ENCODE results near the gene PACSIN1. TPM values are rescaled to one million over a fixed set of nuclear protein-coding genes. Genes with fewer than 3 reads are reported as not detected.

PACSIN1 gene
- total RNA-seq, 2 experiments from 2014 or later = 19.3 to 88.4 TPM

DNA sequence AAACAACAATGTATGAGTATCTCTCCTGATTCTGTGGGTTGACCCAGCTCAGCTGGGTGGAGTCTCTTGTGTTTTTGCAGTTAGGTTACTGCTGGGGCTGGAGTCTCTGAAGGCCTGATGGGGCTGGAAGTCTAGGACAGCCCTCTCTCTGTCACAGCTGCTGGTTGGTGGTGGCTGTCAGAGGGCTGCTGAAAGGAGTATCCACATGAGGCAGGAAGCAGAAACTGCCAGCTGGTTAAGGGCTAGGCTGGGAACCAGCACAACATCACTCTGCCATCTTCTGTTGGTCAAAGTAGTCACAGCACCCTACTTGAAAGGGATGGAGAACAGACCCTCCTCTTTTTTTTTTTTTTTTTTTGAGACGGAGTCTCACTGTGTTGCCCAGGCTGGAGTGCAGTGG lies 10.0 kb upstream of the PACSIN1 start:
- Histone ChIP-seq H3K27ac (ENCODE audit: low read depth, low read length, poor library complexity, severe bottlenecking) (no peak overlapping the region), H3K4me3 (ENCODE audit: low read depth, low read length, poor library complexity, severe bottlenecking) (no peak overlapping the region), H3K4me1 (ENCODE audit: insufficient read depth, low read length, poor library complexity, severe bottlenecking) (peaks cover 5% of the 10 kb centered on the region), H3K9me2 (ENCODE audit: insufficient read depth, low read length) (no peaks in the 10 kb centered on the region), H4K20me1 (ENCODE audit: insufficient read depth, low read length) (no peaks in the 10 kb centered on the region), H3K79me2 (ENCODE audit: insufficient read depth, low read depth, low read length) (no peaks in the 10 kb centered on the region), H3K9me3 (ENCODE audit: low read length) (no peaks in the 10 kb centered on the region), H2AFZ (ENCODE audit: low read length) (no peak overlapping the region), H3K4me2 (ENCODE audit: low read length) (no peak overlapping the region), H3K36me3 (ENCODE audit: insufficient read depth, low read length) (no peaks in the 10 kb centered on the region)
- peak; percentile 64 for DNase-seq (ENCODE audit: low spot score)
- CTCF ChIA-PET (ENCODE audit: unreplicated experiment) = no interaction called here
- TF ChIP-seq, protein P1, sequence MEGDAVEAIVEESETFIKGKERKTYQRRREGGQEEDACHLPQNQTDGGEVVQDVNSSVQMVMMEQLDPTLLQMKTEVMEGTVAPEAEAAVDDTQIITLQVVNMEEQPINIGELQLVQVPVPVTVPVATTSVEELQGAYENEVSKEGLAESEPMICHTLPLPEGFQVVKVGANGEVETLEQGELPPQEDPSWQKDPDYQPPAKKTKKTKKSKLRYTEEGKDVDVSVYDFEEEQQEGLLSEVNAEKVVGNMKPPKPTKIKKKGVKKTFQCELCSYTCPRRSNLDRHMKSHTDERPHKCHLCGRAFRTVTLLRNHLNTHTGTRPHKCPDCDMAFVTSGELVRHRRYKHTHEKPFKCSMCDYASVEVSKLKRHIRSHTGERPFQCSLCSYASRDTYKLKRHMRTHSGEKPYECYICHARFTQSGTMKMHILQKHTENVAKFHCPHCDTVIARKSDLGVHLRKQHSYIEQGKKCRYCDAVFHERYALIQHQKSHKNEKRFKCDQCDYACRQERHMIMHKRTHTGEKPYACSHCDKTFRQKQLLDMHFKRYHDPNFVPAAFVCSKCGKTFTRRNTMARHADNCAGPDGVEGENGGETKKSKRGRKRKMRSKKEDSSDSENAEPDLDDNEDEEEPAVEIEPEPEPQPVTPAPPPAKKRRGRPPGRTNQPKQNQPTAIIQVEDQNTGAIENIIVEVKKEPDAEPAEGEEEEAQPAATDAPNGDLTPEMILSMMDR (conservative IDR thresholded peaks at IDR 0.05; ENCODE audit: low read length) = 0 out of 2 replicates have a peak, but pooled peaks have one; percentile 14
- no peak for TF ChIP-seq EZH2phosphoT487 (IDR thresholded peaks at IDR 0.05; ENCODE audit: borderline replicate concordance, low read depth, low read length)
- POLR2A ChIA-PET = no interaction called here
- BruUV-seq (replicated peaks) = no TSS peak
- intact Hi-C loops (cut with micrococcal nuclease; ENCODE audit: unreplicated experiment) = loop anchor here (1.0 kb wide), 1 partner anchor 207 kb away; the partner anchor contains the start of gene SMIM29

DNA sequence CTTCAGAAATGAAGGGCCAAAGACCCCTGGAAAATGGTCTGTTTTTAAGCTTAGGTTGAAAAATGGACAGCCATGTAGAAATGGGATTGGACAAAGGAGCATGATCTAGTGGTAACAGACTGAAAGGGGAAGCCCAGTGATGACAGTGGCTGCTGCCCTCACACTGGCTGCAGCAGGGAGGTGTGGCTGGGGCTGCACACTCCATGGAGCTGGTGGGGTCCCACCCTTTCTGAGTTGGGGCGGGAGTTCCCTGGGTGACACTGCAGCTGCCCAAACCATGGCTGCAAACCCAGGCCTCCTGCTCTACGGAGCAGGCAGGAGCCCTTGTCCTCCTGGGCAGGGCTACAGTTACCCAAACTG lies 8.5 kb upstream of the PACSIN1 start:
- Histone ChIP-seq H3K9me3 (ENCODE audit: low read length) (no peaks in the 10 kb centered on the region), H4K20me1 (ENCODE audit: insufficient read depth, low read length) (no peaks in the 10 kb centered on the region), H3K36me3 (ENCODE audit: insufficient read depth, low read length) (no peaks in the 10 kb centered on the region), H3K79me2 (ENCODE audit: insufficient read depth, low read depth, low read length) (no peaks in the 10 kb centered on the region), H3K4me1 (ENCODE audit: insufficient read depth, low read length, poor library complexity, severe bottlenecking) (peaks cover 20% of the 10 kb centered on the region), H3K9me2 (ENCODE audit: insufficient read depth, low read length) (no peaks in the 10 kb centered on the region), H3K4me3 (ENCODE audit: low read depth, low read length, poor library complexity, severe bottlenecking) (no peak overlapping the region), H2AFZ (ENCODE audit: low read length) (no peak overlapping the region), H3K27ac (ENCODE audit: low read depth, low read length, poor library complexity, severe bottlenecking) (no peak overlapping the region), H3K4me2 (ENCODE audit: low read length) (no peak overlapping the region)
- CTCF ChIA-PET (ENCODE audit: unreplicated experiment) = no interaction called here
- POLR2A ChIA-PET = no interaction called here
- DNase-seq (ENCODE audit: low spot score) = no peak
- no peak for TF ChIP-seq EZH2phosphoT487 (IDR thresholded peaks at IDR 0.05; ENCODE audit: borderline replicate concordance, low read depth, low read length)
- TF ChIP-seq, protein P1 (conservative IDR thresholded peaks at IDR 0.05; ENCODE audit: low read length) = no peak
- intact Hi-C loops (cut with micrococcal nuclease; ENCODE audit: unreplicated experiment) = no loop called here
- BruUV-seq (replicated peaks) = no TSS peak

DNA sequence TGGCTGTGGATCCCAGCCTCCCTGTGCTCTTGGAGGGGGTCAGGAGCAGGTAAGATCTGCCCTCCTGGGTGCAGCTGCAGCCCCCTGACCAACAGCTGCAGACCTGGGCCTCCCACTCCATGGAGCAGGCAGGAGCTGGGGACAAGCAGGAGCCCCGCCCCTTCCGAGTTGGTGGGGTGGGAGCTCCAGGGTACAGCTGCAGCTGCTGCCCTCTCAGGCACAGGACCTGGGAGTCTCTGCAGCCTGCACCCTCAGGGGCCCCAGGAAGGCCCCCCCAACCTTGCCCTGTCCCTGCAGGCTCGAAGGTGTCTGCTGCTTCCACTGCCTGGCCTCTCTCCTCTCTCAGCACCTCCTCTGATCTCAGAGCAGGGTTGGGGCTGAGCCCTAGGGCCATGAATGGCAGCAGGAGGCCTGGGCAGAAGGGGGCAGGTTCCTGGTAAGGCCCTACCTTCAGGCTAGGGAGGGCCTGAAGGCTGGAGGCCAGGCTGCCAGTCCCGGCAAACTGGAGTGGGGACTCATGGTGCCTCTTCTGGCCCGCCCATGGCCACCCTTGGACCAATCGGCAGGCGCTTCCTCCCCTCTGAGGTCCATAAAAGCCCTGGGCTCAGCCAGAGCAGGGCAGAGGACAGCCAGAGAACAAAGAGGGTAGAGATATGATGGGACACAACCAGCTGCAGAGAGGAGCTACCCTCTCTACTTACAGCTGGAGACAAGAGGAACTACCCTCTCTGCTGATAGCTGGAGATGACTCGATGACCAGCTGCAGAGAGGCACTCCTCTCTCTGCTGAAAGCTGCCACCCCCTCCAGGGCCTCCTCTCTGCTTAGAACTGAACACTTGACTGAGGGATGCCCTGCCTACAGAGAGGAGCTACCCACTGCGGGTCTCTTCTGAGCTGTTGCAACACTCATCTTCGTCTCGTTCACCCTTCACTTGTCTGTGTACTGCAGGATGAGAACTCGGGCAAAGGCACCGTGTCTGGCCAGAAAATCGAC lies 7.8 kb upstream of the PACSIN1 start:
- CTCF ChIA-PET (ENCODE audit: unreplicated experiment) = interaction anchor here (2.5 kb wide), 1 partner anchor 151 kb away, joined by 8 read pairs; no protein-coding TSS in a partner anchor
- H3K4me2 ChIP-seq (ENCODE audit: low read length) = no peak overlapping the region
- no peaks in the 10 kb centered on the region for H3K79me2 ChIP-seq (ENCODE audit: insufficient read depth, low read depth, low read length)
- POLR2A ChIA-PET = interaction anchor here (1.0 kb wide), 1 partner anchor 10 kb away, joined by 3 read pairs; no protein-coding TSS in a partner anchor
- no peaks in the 10 kb centered on the region for H3K9me2 ChIP-seq (ENCODE audit: insufficient read depth, low read length)
- H3K27ac ChIP-seq (ENCODE audit: low read depth, low read length, poor library complexity, severe bottlenecking) = no peak overlapping the region
- no peak overlapping the region for H3K4me3 ChIP-seq (ENCODE audit: low read depth, low read length, poor library complexity, severe bottlenecking)
- no peaks in the 10 kb centered on the region for H3K36me3 ChIP-seq (ENCODE audit: insufficient read depth, low read length)
- TF ChIP-seq EZH2phosphoT487 (IDR thresholded peaks at IDR 0.05; ENCODE audit: borderline replicate concordance, low read depth, low read length) = no peak
- TF ChIP-seq, protein P1 (conservative IDR thresholded peaks at IDR 0.05; ENCODE audit: low read length) = no peak
- no peaks in the 10 kb centered on the region for H4K20me1 ChIP-seq (ENCODE audit: insufficient read depth, low read length)
- DNase-seq (ENCODE audit: low spot score) = no peak
- H3K9me3 ChIP-seq (ENCODE audit: low read length) = no peaks in the 10 kb centered on the region
- H3K4me1 ChIP-seq (ENCODE audit: insufficient read depth, low read length, poor library complexity, severe bottlenecking) = peaks cover 24% of the 10 kb centered on the region
- intact Hi-C loops (cut with micrococcal nuclease; ENCODE audit: unreplicated experiment) = no loop called here
- BruUV-seq (replicated peaks) = no TSS peak
- H2AFZ ChIP-seq (ENCODE audit: low read length) = no peak overlapping the region

Measured in OCI-LY7 (cell line).